ENCODE data around the gene CUTC. TPM values are rescaled to one million over a fixed set of nuclear protein-coding genes. Genes with fewer than 3 reads are reported as not detected.

The CUTC gene
- polyA plus RNA-seq, 1 experiment, result 10.7 TPM

DNA sequence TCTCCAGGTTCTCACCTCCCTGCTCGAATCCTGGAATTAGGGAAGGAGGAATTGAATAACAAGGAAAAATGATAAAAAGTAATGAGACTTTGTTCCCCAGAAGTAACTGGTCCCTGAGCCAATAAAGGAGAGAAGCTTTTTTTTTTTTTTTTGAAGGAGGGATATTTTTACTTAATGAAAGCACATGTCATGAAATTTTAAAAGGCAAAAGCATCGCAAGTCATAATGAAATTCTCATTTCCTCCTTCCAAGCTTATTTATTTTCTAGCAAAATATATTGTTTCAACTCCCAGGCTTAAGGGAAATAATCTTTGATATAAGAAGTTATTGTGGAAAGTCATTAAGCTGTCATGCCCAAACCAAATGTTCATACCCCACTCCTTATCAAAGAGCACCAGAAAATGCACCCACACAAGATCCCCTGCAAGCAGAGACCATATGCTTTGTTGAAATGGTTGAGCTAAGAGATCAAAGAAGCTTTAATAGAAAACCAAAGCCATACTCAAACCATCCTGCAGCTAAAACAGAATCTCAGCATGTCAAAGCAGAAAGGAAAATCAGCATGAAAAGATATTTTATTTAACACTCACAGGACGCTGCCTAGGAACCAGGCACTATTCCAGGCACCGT is 33.8 kb downstream of the CUTC start:
- no peak for TF ChIP-seq CTCF (IDR thresholded peaks at IDR 0.05; ENCODE audit: insufficient read depth, low read depth, low read length)
- H3K36me3 ChIP-seq (ENCODE audit: control insufficient read depth, insufficient read depth, low read length), result no peaks in the 10 kb centered on the region
- no peak for DNase-seq (ENCODE audit: low read depth)
- H3K4me3 ChIP-seq (ENCODE audit: low read depth, low read length), result no peak overlapping the region
- ChIA-PET POLR2A (no interaction called here), CTCF (interaction anchor here (1.5 kb wide), 1 partner anchor 34 kb away, joined by 5 read pairs; the partner anchor contains the start of genes COX15 and CUTC)
- H3K27me3 ChIP-seq (ENCODE audit: control insufficient read depth, insufficient read depth, low read length), result no peaks in the 10 kb centered on the region

DNA sequence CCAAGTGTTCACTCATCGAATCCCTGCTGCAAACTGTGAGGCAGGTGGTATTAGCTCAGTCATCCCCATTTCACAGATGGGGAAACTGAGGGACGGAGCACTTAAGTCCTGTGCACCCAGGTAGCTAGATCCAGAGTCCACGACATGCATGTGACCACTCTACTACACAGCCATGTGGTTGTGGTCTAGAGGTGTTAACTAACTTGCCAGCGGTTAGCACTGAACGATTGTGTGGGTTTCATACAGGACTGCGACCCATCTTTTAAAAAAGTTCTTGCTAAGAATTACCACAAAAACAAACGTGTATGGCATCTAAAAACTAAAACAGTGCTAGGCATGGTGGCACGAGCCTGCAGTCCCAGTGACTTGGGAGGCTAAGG is 34.3 kb downstream of the CUTC start:
- ChIA-PET POLR2A (no interaction called here), CTCF (interaction anchor here (1.5 kb wide), 1 partner anchor 34 kb away, joined by 5 read pairs; the partner anchor contains the start of genes COX15 and CUTC)
- H3K4me3 ChIP-seq (ENCODE audit: low read depth, low read length), result no peak overlapping the region
- no peaks in the 10 kb centered on the region for H3K36me3 ChIP-seq (ENCODE audit: control insufficient read depth, insufficient read depth, low read length)
- DNase-seq (ENCODE audit: low read depth), result no peak
- no peak for TF ChIP-seq CTCF (IDR thresholded peaks at IDR 0.05; ENCODE audit: insufficient read depth, low read depth, low read length)
- no peaks in the 10 kb centered on the region for H3K27me3 ChIP-seq (ENCODE audit: control insufficient read depth, insufficient read depth, low read length)

DNA sequence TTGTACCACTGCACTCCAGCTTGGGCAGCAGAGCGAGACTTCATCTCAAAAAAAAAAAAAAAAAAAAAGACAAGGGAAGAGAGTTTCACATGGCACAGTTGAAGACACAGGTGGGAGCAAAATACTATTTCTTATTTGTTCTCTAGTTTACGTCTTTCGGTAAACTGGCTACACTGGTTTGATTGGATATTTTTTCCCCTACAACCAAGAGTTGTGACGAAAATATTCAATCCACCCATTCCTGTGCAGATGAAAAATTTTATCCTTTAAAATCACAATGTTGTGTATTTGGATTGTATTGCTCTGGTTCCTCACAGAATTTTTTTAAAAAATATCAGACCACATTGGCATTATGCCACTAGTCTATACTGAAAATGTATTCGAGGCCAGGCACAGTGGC is 35.9 kb downstream of the CUTC start:
- no peak for DNase-seq (ENCODE audit: low read depth)
- POLR2A ChIA-PET, result no interaction called here
- no peaks in the 10 kb centered on the region for H3K27me3 ChIP-seq (ENCODE audit: control insufficient read depth, insufficient read depth, low read length)
- no peak overlapping the region for H3K4me3 ChIP-seq (ENCODE audit: low read depth, low read length)
- H3K36me3 ChIP-seq (ENCODE audit: control insufficient read depth, insufficient read depth, low read length), result no peaks in the 10 kb centered on the region
- no peak for TF ChIP-seq CTCF (IDR thresholded peaks at IDR 0.05; ENCODE audit: insufficient read depth, low read depth, low read length)
- CTCF ChIA-PET, result interaction anchor here (0.6 kb wide), 1 partner anchor 7 kb away, joined by 3 read pairs; no protein-coding TSS in a partner anchor

DNA sequence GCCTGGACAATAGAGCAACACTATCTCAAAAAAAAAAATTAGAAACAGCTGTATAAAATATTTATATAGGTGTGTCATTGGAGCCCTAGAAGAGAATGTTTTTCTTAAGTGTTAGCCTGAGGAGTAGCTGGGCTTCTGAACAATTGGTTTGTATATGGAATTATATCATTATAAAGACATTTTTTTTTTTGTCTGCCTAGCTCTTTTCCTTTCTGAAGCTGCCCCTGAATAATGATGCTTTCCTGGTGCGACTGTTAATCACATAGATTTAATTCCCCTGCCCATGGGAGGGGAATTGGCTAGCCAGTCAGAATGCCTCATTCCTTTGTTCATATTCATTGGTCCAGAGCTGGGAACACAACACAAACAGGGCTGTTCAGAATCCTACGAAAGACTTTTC is 36.5 kb downstream of the CUTC start:
- no peaks in the 10 kb centered on the region for H3K27me3 ChIP-seq (ENCODE audit: control insufficient read depth, insufficient read depth, low read length)
- CTCF ChIA-PET, result interaction anchor here (0.6 to 0.7 kb wide), 3 partner anchors 17 to 1290 kb away, joined by 3 to 4 read pairs (median 3); no protein-coding TSS in a partner anchor
- POLR2A ChIA-PET, result no interaction called here
- no peak for DNase-seq (ENCODE audit: low read depth)
- TF ChIP-seq CTCF (IDR thresholded peaks at IDR 0.05; ENCODE audit: insufficient read depth, low read depth, low read length), result no peak
- H3K4me3 ChIP-seq (ENCODE audit: low read depth, low read length), result no peak overlapping the region
- no peaks in the 10 kb centered on the region for H3K36me3 ChIP-seq (ENCODE audit: control insufficient read depth, insufficient read depth, low read length)

DNA sequence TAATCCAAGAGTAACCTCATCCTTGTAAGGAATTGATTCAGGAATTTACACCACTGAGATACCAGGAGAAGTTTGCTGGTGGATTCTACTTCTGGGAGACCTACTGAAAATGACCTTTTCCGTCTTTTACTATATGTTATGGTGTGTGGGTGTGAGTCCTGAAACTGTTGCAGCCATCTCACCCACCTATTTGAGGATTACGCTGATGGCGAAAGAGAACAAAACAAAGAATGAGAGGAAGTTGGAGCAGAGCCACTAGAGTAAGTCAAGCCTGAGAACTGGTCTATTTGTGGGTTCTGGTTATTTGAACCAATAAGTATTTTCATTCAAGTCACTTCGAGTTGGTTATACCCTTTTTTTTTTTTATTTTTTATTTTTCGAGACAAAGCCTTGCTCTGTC is 37.7 kb downstream of the CUTC start:
- ChIA-PET CTCF (no interaction called here), POLR2A (no interaction called here)
- H3K4me3 ChIP-seq (ENCODE audit: low read depth, low read length), result no peak overlapping the region
- no peak for DNase-seq (ENCODE audit: low read depth)
- no peaks in the 10 kb centered on the region for H3K36me3 ChIP-seq (ENCODE audit: control insufficient read depth, insufficient read depth, low read length)
- H3K27me3 ChIP-seq (ENCODE audit: control insufficient read depth, insufficient read depth, low read length), result no peaks in the 10 kb centered on the region
- no peak for TF ChIP-seq CTCF (IDR thresholded peaks at IDR 0.05; ENCODE audit: insufficient read depth, low read depth, low read length)
